ENCODE data around the gene NTRK3. TPM values are rescaled to one million over a fixed set of nuclear protein-coding genes. Genes with fewer than 3 reads are reported as not detected.

Gene NTRK3
- total RNA-seq, 1 experiment from 2014 or later, result not detected

DNA sequence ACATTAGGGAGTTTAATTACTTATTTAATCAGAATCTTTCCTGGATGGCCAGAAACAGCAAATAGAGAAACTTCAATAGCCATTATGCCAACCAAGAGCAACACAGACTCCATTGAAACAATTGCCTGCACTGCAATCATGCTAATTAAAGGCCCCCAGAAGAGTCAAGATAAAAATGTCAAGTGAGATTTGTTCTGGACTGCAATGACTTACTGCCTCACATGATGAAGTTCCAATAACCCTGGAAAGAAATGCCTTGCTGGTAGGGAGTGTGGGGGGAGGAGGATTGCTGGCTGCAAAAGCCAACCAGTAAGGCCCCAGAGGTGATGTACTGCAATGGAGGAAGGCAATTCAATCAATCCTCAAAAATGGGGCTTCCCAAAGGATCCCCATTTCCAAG is 257.9 kb downstream of the NTRK3 start:
- H3K36me3 Mint-ChIP-seq (ENCODE audit: insufficient read depth, unreplicated experiment), result no peaks in the 10 kb centered on the region
- CTCF ChIA-PET, result no interaction called here
- no peaks in the 10 kb centered on the region for H3K27me3 Mint-ChIP-seq (ENCODE audit: insufficient read depth, unreplicated experiment)
- H3K4me3 ChIP-seq (ENCODE audit: low read depth, low read length), result no peak overlapping the region
- H3K4me1 Mint-ChIP-seq (ENCODE audit: low read depth, unreplicated experiment), result no peaks in the 10 kb centered on the region
- no peaks in the 10 kb centered on the region for H3K4me1 ChIP-seq
- intact Hi-C loops (cut with micrococcal nuclease; ENCODE audit: unreplicated experiment), result no loop called here
- TF ChIP-seq, protein P1, sequence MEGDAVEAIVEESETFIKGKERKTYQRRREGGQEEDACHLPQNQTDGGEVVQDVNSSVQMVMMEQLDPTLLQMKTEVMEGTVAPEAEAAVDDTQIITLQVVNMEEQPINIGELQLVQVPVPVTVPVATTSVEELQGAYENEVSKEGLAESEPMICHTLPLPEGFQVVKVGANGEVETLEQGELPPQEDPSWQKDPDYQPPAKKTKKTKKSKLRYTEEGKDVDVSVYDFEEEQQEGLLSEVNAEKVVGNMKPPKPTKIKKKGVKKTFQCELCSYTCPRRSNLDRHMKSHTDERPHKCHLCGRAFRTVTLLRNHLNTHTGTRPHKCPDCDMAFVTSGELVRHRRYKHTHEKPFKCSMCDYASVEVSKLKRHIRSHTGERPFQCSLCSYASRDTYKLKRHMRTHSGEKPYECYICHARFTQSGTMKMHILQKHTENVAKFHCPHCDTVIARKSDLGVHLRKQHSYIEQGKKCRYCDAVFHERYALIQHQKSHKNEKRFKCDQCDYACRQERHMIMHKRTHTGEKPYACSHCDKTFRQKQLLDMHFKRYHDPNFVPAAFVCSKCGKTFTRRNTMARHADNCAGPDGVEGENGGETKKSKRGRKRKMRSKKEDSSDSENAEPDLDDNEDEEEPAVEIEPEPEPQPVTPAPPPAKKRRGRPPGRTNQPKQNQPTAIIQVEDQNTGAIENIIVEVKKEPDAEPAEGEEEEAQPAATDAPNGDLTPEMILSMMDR (IDR thresholded peaks at IDR 0.05; ENCODE audit: insufficient read depth in 1 of 2, low read depth in 1 of 2, low read length in 1 of 2, severe bottlenecking in 1 of 2, unreplicated experiment in 1 of 2), result no peak
- H3K9me3 Mint-ChIP-seq (ENCODE audit: unreplicated experiment), result no peaks in the 10 kb centered on the region
- H3K9me3 ChIP-seq, result no peaks in the 10 kb centered on the region
- no peaks in the 10 kb centered on the region for H3K36me3 ChIP-seq (ENCODE audit: control insufficient read depth, insufficient read depth, low read length)
- no peak for DNase-seq
- POLR2A ChIA-PET, result no interaction called here
- H3K27ac Mint-ChIP-seq (ENCODE audit: unreplicated experiment), result no peak overlapping the region
- H3K4me3 Mint-ChIP-seq (ENCODE audit: unreplicated experiment), result no peak overlapping the region
- no TSS peak for BruUV-seq (replicated peaks)
- H3K27me3 ChIP-seq (replicated peaks; ENCODE audit: control insufficient read depth, insufficient read depth, low read length), result no peaks in the 10 kb centered on the region

DNA sequence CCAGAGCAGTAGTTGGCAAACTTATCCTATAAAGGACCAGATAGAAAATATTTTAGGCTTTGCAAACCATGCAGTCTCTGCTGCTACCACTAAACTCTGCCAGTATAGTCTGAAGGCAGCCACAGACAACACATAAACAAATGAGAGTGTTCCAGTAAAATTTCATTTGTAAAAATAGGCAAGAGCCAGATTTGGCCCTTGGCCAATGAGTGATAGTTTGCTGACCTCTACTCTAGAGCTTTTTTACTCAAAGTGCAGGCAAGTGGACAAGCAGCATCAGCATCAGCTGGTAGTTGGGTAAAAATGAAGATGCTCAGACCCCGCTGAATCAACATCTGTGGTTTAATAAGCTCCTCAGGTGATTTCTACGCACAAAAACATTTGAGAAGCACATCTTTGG is 269.8 kb downstream of the NTRK3 start:
- TF ChIP-seq, protein P1 (IDR thresholded peaks at IDR 0.05; ENCODE audit: insufficient read depth in 1 of 2, low read depth in 1 of 2, low read length in 1 of 2, severe bottlenecking in 1 of 2, unreplicated experiment in 1 of 2), result no peak
- ChIA-PET POLR2A (no interaction called here), CTCF (no interaction called here)
- H3K4me1 ChIP-seq, result no peaks in the 10 kb centered on the region
- no peak overlapping the region for H3K4me3 Mint-ChIP-seq (ENCODE audit: unreplicated experiment)
- no peaks in the 10 kb centered on the region for H3K36me3 Mint-ChIP-seq (ENCODE audit: insufficient read depth, unreplicated experiment)
- no peaks in the 10 kb centered on the region for H3K36me3 ChIP-seq (ENCODE audit: control insufficient read depth, insufficient read depth, low read length)
- BruUV-seq (replicated peaks), result no TSS peak
- no peak for DNase-seq
- peaks cover 3% of the 10 kb centered on the region for H3K27me3 Mint-ChIP-seq (ENCODE audit: insufficient read depth, unreplicated experiment)
- intact Hi-C loops (cut with micrococcal nuclease; ENCODE audit: unreplicated experiment), result no loop called here
- H3K27me3 ChIP-seq (replicated peaks; ENCODE audit: control insufficient read depth, insufficient read depth, low read length), result no peaks in the 10 kb centered on the region; the same call in 1 of the 2 replicates
- no peak overlapping the region for H3K4me3 ChIP-seq (ENCODE audit: low read depth, low read length)
- no peaks in the 10 kb centered on the region for H3K9me3 ChIP-seq
- no peaks in the 10 kb centered on the region for H3K9me3 Mint-ChIP-seq (ENCODE audit: unreplicated experiment)
- no peak overlapping the region for H3K27ac Mint-ChIP-seq (ENCODE audit: unreplicated experiment)
- no peaks in the 10 kb centered on the region for H3K4me1 Mint-ChIP-seq (ENCODE audit: low read depth, unreplicated experiment)

DNA sequence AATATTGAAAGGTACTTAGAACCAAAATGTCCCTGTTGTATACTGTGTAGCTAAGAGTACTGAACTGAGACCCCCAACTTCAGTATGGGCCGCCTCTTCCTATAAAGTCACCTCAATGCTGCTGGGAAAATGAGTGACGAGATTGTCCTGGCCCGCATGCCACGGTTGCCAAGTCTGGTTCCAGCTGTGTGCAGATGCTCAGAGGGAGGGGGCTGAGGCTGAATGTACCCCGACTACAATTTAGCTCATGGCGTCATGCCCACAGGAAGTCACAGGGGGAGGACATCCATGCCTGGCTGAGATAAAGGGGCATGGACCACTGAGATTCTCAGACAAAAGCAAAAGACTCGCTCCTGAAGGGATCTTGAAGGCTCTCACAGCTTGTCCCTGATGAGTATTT is 271.1 kb downstream of the NTRK3 start:
- Histone ChIP-seq H3K9me3 (no peaks in the 10 kb centered on the region), H3K4me3 (ENCODE audit: low read depth, low read length) (no peak overlapping the region), H3K27me3 (replicated peaks; ENCODE audit: control insufficient read depth, insufficient read depth, low read length) (no peaks in the 10 kb centered on the region; the same call in 1 of the 2 replicates), H3K36me3 (ENCODE audit: control insufficient read depth, insufficient read depth, low read length) (no peaks in the 10 kb centered on the region), H3K4me1 (no peaks in the 10 kb centered on the region)
- H3K27ac Mint-ChIP-seq (ENCODE audit: unreplicated experiment), result no peak overlapping the region
- peaks cover 6% of the 10 kb centered on the region for H3K27me3 Mint-ChIP-seq (ENCODE audit: insufficient read depth, unreplicated experiment)
- ChIA-PET CTCF (no interaction called here), POLR2A (no interaction called here)
- no TSS peak for BruUV-seq (replicated peaks)
- intact Hi-C loops (cut with micrococcal nuclease; ENCODE audit: unreplicated experiment), result no loop called here
- no peak overlapping the region for H3K4me3 Mint-ChIP-seq (ENCODE audit: unreplicated experiment)
- H3K36me3 Mint-ChIP-seq (ENCODE audit: insufficient read depth, unreplicated experiment), result no peaks in the 10 kb centered on the region
- TF ChIP-seq, protein P1 (IDR thresholded peaks at IDR 0.05; ENCODE audit: insufficient read depth in 1 of 2, low read depth in 1 of 2, low read length in 1 of 2, severe bottlenecking in 1 of 2, unreplicated experiment in 1 of 2), result no peak
- no peak for DNase-seq
- H3K4me1 Mint-ChIP-seq (ENCODE audit: low read depth, unreplicated experiment), result no peaks in the 10 kb centered on the region
- H3K9me3 Mint-ChIP-seq (ENCODE audit: unreplicated experiment), result no peaks in the 10 kb centered on the region

Data from Caco-2 (cell line).